NCI-H82 (cell line): ENCODE measurements around the gene ACSS3.

ENCODE experiments used
- DNase-seq: peaks from one replicate; lab custom pipeline; 2025; lab: John Stamatoyannopoulos, UW

Gene ACSS3

GRCh38 chr12:81296556-81297305, 218.9 kb downstream of the ACSS3 start:
- no peak for DNase-seq

- DNase-seq, result no peak
Observed at GRCh38 chr12:81297601-81298000, 219.7 kb downstream of the ACSS3 start.

DNA sequence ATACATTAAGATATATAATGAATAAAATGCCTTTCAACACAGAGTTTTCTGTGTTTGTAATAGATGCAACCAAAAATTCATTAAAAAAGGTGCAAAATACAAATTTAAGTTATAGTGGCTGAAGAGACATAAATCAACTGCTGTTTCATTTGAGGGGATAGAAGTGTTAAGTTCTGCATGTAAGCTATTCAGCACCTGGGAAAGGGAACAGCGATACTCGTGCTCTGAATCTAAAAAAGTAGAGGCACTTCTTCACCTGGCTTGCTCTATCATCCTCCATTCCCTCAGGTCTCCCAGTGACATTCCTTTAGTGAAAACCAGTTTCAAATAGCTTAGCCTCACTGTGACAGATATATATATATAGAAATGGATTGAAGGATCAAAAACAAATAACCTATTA, 222.6 kb downstream of the ACSS3 start:
- DNase-seq, result no peak

DNA sequence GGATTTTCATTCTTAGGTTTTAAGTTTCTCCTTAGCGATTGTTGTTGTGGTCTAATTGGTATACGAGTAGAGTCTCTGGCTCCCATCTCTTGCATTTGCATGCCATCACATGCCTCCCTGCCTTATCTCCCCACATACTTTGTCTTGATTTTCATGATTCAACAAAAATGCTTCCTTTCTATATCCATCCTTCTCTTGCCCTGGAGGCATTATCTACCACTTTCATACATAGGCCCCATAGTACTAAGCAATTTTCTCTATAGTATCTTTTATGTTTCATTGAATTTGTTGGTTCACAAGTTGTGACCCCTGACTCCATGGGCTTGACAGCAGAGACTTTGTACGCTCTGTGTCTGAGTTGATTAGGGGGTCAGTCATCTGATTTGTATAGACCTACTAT, 226.1 kb downstream of the ACSS3 start:
- no peak for DNase-seq
